ENCODE data around the gene RAD23B.

Gene RAD23B

GRCh38 chr9:107337676-107338590, 54.9 kb downstream of the RAD23B start:
- no peak for DNase-seq

- DNase-seq, result no peak
These were observed 56.0 kb downstream of the RAD23B start for GRCh38 chr9:107338911-107339659.

- DNase-seq, result peak; percentile 27
These were observed 58.0 kb downstream of the RAD23B start for GRCh38 chr9:107340920-107341632.

- DNase-seq, result no peak
These were observed 59.5 kb downstream of the RAD23B start for GRCh38 chr9:107342476-107343161.

GRCh38 chr9:107345327-107345726, 62.2 kb downstream of the RAD23B start:
- no peak for DNase-seq

- peak; percentile 20 for DNase-seq
These were observed 65.8 kb downstream of the RAD23B start for GRCh38 chr9:107348836-107349235.

- DNase-seq, result no peak
These were observed 67.4 kb downstream of the RAD23B start for GRCh38 chr9:107350443-107350842.

- DNase-seq, result no peak
These were observed 68.4 kb downstream of the RAD23B start for GRCh38 chr9:107351382-107352045.

GRCh38 chr9:107355394-107355793, 72.3 kb downstream of the RAD23B start:
- no peak for DNase-seq

GRCh38 chr9:107358986-107359385, 75.9 kb downstream of the RAD23B start:
- DNase-seq, result peak; percentile 3

- no peak for DNase-seq
These were observed 77.0 kb downstream of the RAD23B start for GRCh38 chr9:107360098-107360497.

- no peak for DNase-seq
These were observed 78.7 kb downstream of the RAD23B start for GRCh38 chr9:107361816-107362215.

GRCh38 chr9:107363516-107364152, 80.6 kb downstream of the RAD23B start:
- DNase-seq, result no peak

GRCh38 chr9:107367727-107368502, 84.8 kb downstream of the RAD23B start:
- no peak for DNase-seq

GRCh38 chr9:107368696-107369095, 85.6 kb downstream of the RAD23B start:
- DNase-seq, result no peak

GRCh38 chr9:107373809-107374208, 90.7 kb downstream of the RAD23B start:
- DNase-seq, result no peak

GRCh38 chr9:107375001-107375400, 91.9 kb downstream of the RAD23B start:
- DNase-seq, result no peak

- no peak for DNase-seq
These were observed 92.7 kb downstream of the RAD23B start for GRCh38 chr9:107375651-107376369.

- DNase-seq, result no peak
These were observed 94.9 kb downstream of the RAD23B start for GRCh38 chr9:107378006-107378405.
